Neural progenitor cell (in vitro differentiated cells): ENCODE measurements around the gene S1PR4.

Source experiments
- EZH2 ChIP-seq: fragments of 200-600 bp; sonication (generic); IDR thresholded peaks from 2 replicates; pipeline ENCODE4 v1.6.1; 2017; ENCODE audit warnings: antibody characterized with exemption, mild to moderate bottlenecking, moderate library complexity
- TF ChIP-seq, protein P1 (sequence below): fragments of 200-600 bp; sonication (generic); IDR thresholded peaks from 2 replicates; pipeline ENCODE4 v1.5.1; 2017; ENCODE audit warnings: antibody characterized with exemption, mild to moderate bottlenecking

DNA sequence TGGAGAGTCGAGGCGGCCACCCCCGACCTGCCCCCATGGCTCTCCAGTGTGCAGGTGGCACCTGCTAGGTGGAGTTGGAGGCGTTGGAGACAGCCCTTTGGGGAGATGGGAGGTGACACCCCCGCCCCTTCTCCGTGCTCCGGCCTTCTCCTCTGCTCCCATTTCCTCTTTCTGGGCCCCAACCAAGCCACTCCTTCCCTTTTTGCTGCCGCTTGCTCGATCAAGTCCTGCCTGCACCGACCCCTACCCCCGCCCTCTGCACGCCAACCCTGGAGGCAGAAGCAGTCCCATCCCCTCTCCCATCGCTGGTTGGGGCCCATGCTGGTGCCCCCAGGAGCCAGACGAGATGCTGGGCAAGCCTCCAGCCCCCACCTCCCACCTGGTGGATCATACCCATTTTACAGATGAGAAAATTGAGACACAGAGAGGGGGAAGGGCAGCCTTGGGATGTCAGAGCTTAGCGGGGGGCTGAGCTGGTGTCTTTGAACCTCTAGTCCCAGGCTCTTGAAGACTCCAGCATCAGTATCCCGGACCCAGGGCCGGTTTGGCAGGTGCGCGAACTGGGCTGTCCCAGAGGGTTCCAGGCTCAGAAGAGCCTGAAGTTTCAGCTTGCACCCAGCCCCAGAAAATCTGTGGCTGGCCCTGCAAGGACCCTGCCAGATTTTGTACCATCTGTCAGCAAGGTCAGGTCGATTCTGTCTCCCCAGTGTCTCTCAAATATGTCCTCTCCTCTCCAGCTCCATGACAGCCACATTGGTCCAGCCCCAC is 32.5 kb upstream of the S1PR4 start:
- TF ChIP-seq, protein P1, sequence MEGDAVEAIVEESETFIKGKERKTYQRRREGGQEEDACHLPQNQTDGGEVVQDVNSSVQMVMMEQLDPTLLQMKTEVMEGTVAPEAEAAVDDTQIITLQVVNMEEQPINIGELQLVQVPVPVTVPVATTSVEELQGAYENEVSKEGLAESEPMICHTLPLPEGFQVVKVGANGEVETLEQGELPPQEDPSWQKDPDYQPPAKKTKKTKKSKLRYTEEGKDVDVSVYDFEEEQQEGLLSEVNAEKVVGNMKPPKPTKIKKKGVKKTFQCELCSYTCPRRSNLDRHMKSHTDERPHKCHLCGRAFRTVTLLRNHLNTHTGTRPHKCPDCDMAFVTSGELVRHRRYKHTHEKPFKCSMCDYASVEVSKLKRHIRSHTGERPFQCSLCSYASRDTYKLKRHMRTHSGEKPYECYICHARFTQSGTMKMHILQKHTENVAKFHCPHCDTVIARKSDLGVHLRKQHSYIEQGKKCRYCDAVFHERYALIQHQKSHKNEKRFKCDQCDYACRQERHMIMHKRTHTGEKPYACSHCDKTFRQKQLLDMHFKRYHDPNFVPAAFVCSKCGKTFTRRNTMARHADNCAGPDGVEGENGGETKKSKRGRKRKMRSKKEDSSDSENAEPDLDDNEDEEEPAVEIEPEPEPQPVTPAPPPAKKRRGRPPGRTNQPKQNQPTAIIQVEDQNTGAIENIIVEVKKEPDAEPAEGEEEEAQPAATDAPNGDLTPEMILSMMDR, result no peak
- no peak for TF ChIP-seq EZH2
